T-helper 9 cell (primary cell): ENCODE data around the gene THTPA.
"Not testable (repeated sequence)": the region's sequence is repeated elsewhere in the genome, so short reads cannot be mapped to it uniquely, and the experiment has no call there.

Experiments
- DNase-seq: peaks from one replicate; pipeline ENCODE4 v3.0.0-alpha.2; 2020

The THTPA gene

GRCh38 chr14:23584527-23585203 lies 28.6 kb downstream of the THTPA start:
- not testable (repeated sequence) for DNase-seq

DNA sequence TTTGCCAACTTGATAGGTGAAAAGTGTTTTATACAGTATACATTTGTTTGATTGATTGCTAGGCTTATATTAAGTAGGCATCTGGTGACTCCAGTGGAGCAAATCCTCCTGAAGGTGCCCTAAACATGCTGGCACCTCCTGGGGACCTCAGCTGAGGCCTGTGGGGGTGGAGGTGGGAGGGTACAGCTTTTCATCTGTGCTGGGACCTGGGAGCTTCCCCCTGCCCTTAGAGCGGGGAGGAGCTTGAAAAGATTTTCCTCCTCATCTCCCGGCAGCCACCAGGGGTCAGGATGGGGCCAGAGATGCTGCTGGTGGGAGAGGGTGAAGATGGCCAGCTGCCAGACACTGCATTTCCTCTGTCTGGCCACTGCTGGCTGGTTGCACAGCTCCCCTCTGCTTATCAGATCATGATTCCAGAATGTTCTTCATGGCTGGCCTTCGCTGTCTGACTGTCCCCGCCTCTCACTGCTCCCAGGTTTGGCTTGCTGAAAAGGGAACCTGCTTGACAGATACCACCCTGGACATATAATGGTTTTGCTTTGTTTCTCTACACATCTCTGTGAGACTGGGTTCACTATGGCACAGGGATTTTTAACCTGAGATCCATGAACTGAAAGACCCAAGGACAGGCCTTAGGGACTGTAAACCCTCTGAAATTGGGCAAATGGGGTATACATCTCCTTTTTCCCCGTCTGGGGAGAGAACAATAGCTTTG lies 33.0 kb downstream of the THTPA start:
- DNase-seq = peak; percentile 71

DNA sequence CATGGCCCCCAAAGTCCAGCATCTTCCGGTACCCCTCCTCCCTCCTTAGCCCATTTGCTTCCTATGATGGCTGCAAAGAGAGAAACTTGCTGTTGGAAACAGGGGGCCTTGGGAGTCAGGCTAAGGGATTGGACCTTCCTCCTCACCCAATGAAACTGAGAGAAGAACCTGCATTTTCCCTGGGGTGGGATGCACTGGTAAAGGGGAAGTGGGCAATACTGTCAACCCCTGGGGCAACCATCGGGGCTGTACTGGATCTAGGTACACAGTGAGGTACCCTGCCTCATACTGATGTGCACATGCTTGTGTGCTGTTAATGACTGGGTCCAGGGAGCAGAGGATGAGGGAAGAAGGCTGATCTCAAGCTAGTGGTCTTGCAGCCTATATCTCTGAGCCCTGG lies 33.5 kb downstream of the THTPA start:
- DNase-seq = no peak

DNA sequence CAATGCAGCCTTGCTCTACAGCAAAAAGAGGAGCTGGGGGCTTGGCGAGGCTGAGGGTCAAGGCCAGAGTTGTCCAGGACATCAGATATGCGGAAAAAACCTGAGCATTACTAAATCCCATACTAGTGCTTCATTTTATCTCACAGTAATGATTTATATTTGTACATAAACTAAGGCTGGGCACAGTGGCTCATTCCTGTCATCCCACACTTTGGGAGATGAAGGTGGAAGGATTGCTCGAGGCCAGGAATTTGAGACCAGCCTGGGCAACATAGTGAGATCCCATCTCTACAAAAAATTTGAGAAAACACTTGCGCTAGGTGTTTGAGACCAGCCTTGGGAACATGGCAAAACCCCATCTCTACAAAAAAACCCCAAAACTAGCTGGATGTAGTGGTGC lies 34.1 kb downstream of the THTPA start:
- DNase-seq = no peak

DNA sequence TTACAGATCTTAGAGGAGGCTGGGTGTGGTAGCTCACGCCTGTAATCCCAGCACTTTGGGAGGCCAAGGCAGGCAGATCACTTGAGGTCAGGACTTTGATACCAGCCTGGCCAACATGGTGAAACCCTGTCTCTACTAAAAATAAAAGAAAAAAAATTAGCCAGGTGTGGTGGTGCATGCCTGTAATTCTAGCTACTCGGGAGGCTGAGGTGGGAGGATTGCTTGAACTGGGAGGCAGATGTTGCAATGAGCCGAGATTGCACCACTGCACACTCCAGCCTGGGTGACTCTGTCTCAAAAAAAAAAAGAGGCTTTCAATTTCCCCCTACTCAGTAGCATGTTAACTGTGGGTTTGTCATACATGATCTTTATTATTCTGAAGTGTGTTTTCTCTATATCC lies 38.1 kb downstream of the THTPA start:
- not testable (repeated sequence) for DNase-seq

DNA sequence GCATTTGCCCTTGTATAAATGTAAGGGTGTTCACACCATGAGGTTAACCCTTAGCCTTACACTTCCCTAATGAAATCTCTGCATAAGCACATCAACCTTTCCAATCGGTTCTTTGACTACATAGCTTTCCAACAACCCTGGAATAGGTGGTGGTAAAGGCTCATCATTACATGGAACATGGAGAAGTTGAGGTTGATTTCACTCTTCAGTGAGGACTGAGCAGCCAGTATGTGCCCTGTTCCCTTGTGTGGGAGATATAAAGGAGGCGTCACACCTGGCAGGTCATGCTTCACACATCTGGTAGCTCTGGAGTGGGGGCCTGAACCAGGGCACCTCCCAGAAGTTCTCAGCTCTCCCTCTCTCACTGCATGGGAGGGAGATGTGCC lies 44.2 kb downstream of the THTPA start:
- DNase-seq = no peak

DNA sequence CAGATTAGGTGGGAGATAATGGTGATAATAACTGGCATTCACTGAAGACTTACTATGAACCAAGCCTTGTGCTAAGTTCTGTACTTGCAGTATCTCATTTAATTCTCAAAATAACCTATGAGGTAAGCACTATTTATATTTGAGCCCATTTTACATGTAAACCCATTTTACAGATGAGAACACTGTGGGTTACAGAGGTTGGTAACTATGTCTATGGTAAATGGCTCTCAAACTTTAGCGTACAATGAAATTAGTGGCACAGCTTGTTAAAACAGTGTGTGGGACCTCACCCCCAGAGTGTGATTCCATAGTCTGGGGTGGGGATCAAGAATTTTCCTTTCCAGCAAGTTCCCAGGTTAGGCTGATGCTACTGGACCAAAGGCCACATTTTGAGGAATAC lies 44.7 kb downstream of the THTPA start:
- no peak for DNase-seq

DNA sequence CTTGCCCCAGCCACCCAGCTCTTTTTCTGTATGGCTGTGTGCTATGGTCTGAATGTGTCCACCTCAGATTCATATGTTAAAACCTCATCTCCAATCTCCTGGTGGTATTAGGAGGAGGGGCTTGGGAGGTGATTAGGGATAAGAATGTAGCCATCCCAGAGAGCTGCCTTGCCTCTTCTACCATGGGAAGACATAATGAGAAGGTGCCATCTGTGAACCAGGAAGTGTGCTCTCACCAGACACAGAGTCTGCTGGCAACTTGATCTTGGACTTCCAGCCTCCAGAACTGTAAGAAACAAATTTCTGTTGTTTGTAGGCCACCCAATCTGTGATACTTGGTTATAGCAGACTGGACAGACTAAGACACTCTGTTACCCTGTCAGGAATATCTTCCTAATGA lies 45.4 kb downstream of the THTPA start:
- DNase-seq = no peak

DNA sequence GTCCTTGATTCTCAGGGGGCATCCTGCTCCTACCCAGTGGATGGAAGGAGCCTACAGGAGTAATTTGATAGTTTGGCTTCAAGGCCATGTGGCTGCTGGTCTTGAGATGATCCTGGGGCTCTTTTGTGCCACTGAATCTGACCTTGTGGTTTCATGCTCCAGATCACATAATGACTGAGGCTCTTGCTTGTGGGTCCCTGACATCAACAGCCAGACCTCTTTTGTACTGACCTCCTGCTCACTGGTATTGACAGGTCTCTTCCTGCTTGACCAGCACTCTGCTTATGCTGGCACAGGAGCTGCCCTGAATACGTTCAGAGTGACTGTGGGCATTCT lies 45.7 kb downstream of the THTPA start:
- DNase-seq = no peak

DNA sequence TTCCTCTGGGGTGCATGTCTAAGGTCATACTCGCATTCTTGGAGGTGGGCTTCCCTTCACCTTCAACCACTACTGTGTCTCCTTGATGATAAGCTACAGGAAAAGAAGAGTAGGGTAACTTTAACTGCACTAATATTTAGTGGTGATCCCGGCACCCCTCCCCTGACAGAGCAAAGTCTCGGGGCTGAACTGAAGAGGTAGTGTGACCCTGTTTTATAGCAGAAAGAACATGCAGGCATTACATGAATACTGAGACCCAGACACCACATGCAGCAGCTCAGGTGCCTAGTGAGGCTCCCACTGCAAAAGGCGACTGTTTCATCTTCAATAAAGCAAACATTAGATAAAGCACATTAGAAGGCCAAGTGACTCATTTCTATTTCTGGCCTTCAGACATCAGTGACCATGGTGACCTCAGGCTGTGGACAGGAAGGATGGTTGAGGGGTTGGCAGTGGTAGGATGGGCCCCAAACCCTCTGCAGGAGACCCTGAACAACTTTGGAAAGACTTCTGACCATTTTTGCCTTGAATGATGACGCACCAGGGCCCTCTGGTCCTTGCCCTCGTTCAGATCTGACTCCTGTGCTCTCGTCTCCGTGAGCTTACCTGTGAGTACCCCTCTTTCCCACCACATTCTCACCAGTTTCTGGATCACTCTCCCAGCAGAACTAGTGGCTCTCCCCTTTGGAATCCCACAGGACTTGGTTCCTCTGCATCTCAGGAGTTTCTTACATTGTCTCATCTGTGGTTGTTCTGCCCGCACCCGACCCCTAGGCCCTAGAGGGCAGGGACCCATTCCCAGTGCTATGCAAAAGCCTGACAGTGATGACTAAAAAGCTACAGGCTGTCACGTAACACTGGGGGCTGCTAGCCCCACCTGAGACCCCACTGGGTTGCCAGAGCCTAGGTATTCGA lies 46.4 kb downstream of the THTPA start:
- DNase-seq = no peak

GRCh38 chr14:23603103-23603502 lies 47.0 kb downstream of the THTPA start:
- DNase-seq = no peak

DNA sequence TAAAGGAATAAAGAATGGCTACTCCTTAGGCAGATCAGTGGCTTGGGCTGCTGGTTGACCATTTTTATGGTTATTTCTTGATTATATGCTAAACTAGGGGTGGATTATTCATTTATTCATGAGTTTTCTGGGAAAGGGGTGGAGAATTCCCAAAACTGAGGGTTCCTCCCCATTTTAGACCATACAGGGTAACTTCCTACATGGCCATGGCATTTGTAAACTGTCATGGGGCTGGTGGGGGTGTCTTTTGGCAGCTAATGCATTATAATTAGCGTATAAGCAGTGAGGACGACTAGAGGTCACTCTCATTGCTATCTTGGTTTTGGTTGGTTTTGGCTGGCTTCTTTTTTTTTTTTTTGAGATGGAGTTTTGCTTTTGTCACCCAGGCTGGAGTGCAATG lies 48.1 kb downstream of the THTPA start:
- no peak for DNase-seq

DNA sequence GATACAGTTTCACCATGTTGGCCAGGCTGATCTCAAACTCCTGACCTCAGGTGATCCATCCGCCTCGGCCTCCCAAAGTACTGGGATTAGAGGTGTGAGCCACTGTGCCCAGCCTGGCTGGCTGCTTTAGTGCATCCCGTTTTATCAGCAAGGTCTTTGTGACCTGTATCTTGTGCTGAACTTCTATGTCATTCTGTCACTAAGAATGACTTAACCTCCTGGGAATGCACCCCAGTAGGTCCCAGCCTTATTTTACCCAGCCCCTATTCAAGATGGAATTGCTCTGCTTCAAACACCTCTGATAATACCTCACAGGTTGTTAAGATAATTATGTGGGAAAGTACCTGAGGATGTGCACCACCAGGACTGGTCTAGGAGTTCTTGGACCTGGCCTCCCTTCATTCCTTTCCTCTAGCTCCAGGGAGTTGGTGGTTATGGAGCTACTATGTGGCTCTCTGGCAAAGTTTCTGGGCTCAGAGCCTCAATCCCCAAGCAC lies 48.7 kb downstream of the THTPA start:
- DNase-seq = no peak

GRCh38 chr14:23605931-23606585 lies 50.0 kb downstream of the THTPA start:
- DNase-seq = no peak

DNA sequence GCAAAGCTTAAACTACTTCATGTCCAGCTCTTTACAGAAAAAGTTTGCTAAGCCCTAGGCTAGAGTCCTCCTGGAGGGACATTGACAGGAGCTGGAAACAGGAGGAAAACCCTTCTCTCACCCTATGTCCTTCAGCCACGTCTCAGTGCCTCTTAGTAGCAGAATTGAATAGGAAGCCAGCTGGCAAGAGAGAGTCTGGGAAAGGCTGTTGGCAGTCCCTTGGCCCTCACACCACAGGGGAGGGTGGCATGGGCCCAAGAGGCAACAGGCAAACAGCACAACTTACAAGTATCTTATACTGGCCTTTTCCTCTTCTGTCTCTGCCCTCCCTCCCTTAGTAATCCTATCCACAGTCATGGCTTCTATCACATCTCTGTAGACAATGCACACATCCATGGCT lies 52.4 kb downstream of the THTPA start:
- DNase-seq = no peak

DNA sequence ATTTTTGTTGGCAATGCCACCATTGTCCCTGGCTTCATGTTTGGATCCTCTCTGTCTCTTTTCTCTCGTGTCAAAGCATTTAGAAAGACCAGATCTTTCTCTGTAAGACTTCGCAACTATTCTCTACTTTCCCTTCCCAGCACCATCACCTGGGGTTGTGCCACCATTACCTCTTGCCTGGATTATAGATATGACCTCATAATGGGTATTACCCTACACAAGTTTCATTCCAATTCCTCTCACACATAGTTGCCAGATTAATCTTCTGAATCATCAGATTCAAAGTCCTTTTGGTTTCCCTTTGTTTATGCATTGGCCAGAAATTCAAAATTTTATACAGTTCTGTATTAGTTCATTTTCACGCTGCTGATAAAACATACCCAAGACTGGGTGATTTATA lies 52.9 kb downstream of the THTPA start:
- DNase-seq = no peak

DNA sequence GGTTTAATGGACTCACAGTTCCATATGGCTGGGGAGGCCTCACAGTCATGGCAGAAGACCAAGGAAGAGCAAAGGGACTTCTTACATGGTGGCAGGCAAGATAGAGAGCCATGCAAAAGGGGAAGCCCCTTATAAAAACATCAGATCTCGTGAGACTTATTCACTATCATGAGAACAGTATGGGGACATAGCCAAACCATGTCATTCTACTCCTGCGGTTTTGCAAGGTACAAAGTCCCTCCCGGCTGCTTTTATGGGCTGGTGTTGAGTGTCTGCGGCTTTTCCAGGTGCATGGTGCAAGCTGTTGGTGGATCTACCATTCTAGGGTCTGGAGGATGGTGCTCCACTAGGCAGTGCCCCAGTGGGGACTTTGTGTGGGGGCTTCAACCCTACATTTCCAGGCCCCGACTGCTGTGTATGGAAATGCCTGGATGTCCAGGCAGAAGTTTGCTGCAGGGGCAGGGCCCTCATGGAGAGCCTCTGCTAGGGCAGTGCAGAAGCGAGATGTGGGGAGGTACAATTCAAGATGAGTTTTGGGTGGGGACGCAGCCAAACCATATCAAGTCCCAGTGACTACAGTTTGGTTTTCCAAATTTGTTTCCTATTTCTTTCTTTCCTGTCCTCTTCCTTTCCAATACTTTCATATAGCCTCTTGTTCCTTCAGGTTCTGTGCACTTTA lies 53.5 kb downstream of the THTPA start:
- not testable (repeated sequence) for DNase-seq
